ENCODE results near the gene WWTR1. TPM values are rescaled to one million over a fixed set of nuclear protein-coding genes. Genes with fewer than 3 reads are reported as not detected.

WWTR1 gene
- polyA plus RNA-seq, 3 donors: 111 TPM

- no peak for DNase-seq (ENCODE audit: low read depth in 3 of 3, low spot score in 2 of 3)
Observed at GRCh38 chr3:149571381-149571780, 86.4 kb downstream of the WWTR1 start.

- no peak for DNase-seq (ENCODE audit: low read depth in 3 of 3, low spot score in 2 of 3)
Observed at GRCh38 chr3:149570016-149570415, 87.8 kb downstream of the WWTR1 start.

- DNase-seq (ENCODE audit: low read depth in 3 of 3, low spot score in 2 of 3): no peak
Observed at GRCh38 chr3:149567381-149567780, 90.4 kb downstream of the WWTR1 start.

GRCh38 chr3:149566292-149566975 is 91.4 kb downstream of the WWTR1 start:
- no peak for DNase-seq (ENCODE audit: low read depth in 3 of 3, low spot score in 2 of 3)

GRCh38 chr3:149564079-149564478 is 93.7 kb downstream of the WWTR1 start:
- DNase-seq (ENCODE audit: low read depth in 3 of 3, low spot score in 2 of 3): no peak

GRCh38 chr3:149563114-149563513 is 94.7 kb downstream of the WWTR1 start:
- no peak for DNase-seq (ENCODE audit: low read depth in 3 of 3, low spot score in 2 of 3)

- no peak for DNase-seq (ENCODE audit: low read depth in 3 of 3, low spot score in 2 of 3)
Observed at GRCh38 chr3:149560617-149561016, 97.2 kb downstream of the WWTR1 start.

GRCh38 chr3:149560001-149560400 is 97.8 kb downstream of the WWTR1 start:
- DNase-seq (ENCODE audit: low read depth in 3 of 3, low spot score in 2 of 3): no peak

- DNase-seq (ENCODE audit: low read depth in 3 of 3, low spot score in 2 of 3): no peak
Observed at GRCh38 chr3:149559525-149559924, 98.3 kb downstream of the WWTR1 start.

GRCh38 chr3:149555927-149556326 is 101.9 kb downstream of the WWTR1 start:
- no peak for DNase-seq (ENCODE audit: low read depth in 3 of 3, low spot score in 2 of 3)

GRCh38 chr3:149554826-149555225 is 103.0 kb downstream of the WWTR1 start:
- no peak for DNase-seq (ENCODE audit: low read depth in 3 of 3, low spot score in 2 of 3)

GRCh38 chr3:149553781-149554451 is 103.9 kb downstream of the WWTR1 start:
- no peak for DNase-seq (ENCODE audit: low read depth in 3 of 3, low spot score in 2 of 3)

- DNase-seq (ENCODE audit: low read depth in 3 of 3, low spot score in 2 of 3): no peak
Observed at GRCh38 chr3:149552700-149553099, 105.1 kb downstream of the WWTR1 start.

GRCh38 chr3:149551500-149551899 is 106.3 kb downstream of the WWTR1 start:
- DNase-seq (ENCODE audit: low read depth in 3 of 3, low spot score in 2 of 3): no peak

GRCh38 chr3:149548669-149549065 is 109.2 kb downstream of the WWTR1 start:
- DNase-seq (ENCODE audit: low read depth in 3 of 3, low spot score in 2 of 3): no peak

- DNase-seq (ENCODE audit: low read depth in 3 of 3, low spot score in 2 of 3): no peak
Observed at GRCh38 chr3:149547954-149548668, 109.7 kb downstream of the WWTR1 start.

- no peak for DNase-seq (ENCODE audit: low read depth in 3 of 3, low spot score in 2 of 3)
Observed at GRCh38 chr3:149547413-149547812, 110.4 kb downstream of the WWTR1 start.

GRCh38 chr3:149545049-149545448 is 112.8 kb downstream of the WWTR1 start:
- DNase-seq (ENCODE audit: low read depth in 3 of 3, low spot score in 2 of 3): no peak

- DNase-seq (ENCODE audit: low read depth in 3 of 3, low spot score in 2 of 3): no peak
Observed at GRCh38 chr3:149542375-149543312, 115.2 kb downstream of the WWTR1 start.

- DNase-seq (ENCODE audit: low read depth in 3 of 3, low spot score in 2 of 3): no peak
Observed at GRCh38 chr3:149541091-149541491, 116.7 kb downstream of the WWTR1 start.

GRCh38 chr3:149538371-149538770 is 119.5 kb downstream of the WWTR1 start:
- DNase-seq (ENCODE audit: low read depth in 3 of 3, low spot score in 2 of 3): no peak
